WTC11 (cell line): ENCODE results near the gene TMIE. TPM values are rescaled to one million over a fixed set of nuclear protein-coding genes. Genes with fewer than 3 reads are reported as not detected.

ENCODE experiments used
- ATAC-seq: fragments of 200-7000 bp; cut with Tn5 transposase; 2 replicates; pipeline ENCODE4 v1.10.0; 2021; ENCODE audit warnings: mild to moderate bottlenecking, moderate library complexity
- CTCF ChIA-PET: fragments of 300-600 bp; sonication (Branson Sonifier 250); formaldehyde crosslinking; loops from one replicate; lab custom pipeline; 2021; ENCODE audit warnings: antibody characterized with exemption; lab: Charles Lee
- POLR2A ChIA-PET: fragments of 350-600 bp; sonication (Branson Sonifier 250); formaldehyde crosslinking; loops from one replicate; lab custom pipeline; 2021; ENCODE audit warnings: antibody characterized with exemption; lab: Charles Lee
- DNase-seq: peaks from one replicate; pipeline ENCODE4 v3.0.0; 2021; ENCODE audit warnings: low spot score
- H3K27ac Mint-ChIP-seq: 2 replicates; pipeline ENCODE4 v1.8.0; 2021; ENCODE audit warnings: mixed read lengths
- H3K27me3 Mint-ChIP-seq: 2 replicates; pipeline ENCODE4 v1.8.0; 2021; ENCODE audit warnings: low read depth, mild to moderate bottlenecking, moderate library complexity, mixed read lengths
- H3K36me3 Mint-ChIP-seq: 2 replicates; pipeline ENCODE4 v1.8.0; 2021; ENCODE audit warnings: mixed read lengths
- H3K4me1 Mint-ChIP-seq: 2 replicates; pipeline ENCODE4 v1.8.0; 2022; ENCODE audit warnings: mixed read lengths
- H3K4me3 Mint-ChIP-seq: 2 replicates; pipeline ENCODE4 v1.8.0; 2021; ENCODE audit warnings: mild to moderate bottlenecking, moderate library complexity, mixed read lengths
- H3K9me3 Mint-ChIP-seq: 2 replicates; pipeline ENCODE4 v1.8.0; 2021; ENCODE audit warnings: mixed read lengths
- AR ChIP-seq: fragments of 250-450 bp; sonication (Bioruptor Pico); IDR thresholded peaks from 2 replicates; pipeline ENCODE4 v1.9.0; 2021; ENCODE audit warnings: mild to moderate bottlenecking
- GTF2I ChIP-seq: fragments of 250-450 bp; sonication (Bioruptor Pico); conservative IDR thresholded peaks from 2 replicates; pipeline ENCODE4 v1.4.0; 2021; ENCODE audit warnings: mild to moderate bottlenecking
- HMGA2 ChIP-seq: fragments of 250-450 bp; sonication (Bioruptor Pico); IDR thresholded peaks from 2 replicates; pipeline ENCODE4 v1.4.0; 2021; ENCODE audit warnings: mild to moderate bottlenecking, moderate library complexity
- NFE2L1 ChIP-seq: sonication (generic); formaldehyde crosslinking; IDR thresholded peaks from 2 replicates; pipeline ENCODE4 v1.8.1; 2023; ENCODE audit warnings: missing genetic modification reagents
- OVOL2 ChIP-seq: fragments of 250-450 bp; sonication (Bioruptor Pico); IDR thresholded peaks from 2 replicates; pipeline ENCODE4 v1.9.0; 2021; ENCODE audit warnings: mild to moderate bottlenecking, borderline replicate concordance
- PREB ChIP-seq: sonication (generic); formaldehyde crosslinking; IDR thresholded peaks from 2 replicates; pipeline ENCODE4 v1.8.1; 2022; ENCODE audit warnings: mild to moderate bottlenecking, missing genetic modification reagents, moderate library complexity, borderline replicate concordance
- ZBTB21 ChIP-seq: sonication (generic); formaldehyde crosslinking; IDR thresholded peaks from 2 replicates; pipeline ENCODE4 v1.8.1; 2023; ENCODE audit warnings: mild to moderate bottlenecking, missing genetic modification reagents, borderline replicate concordance
- ZNF396 ChIP-seq: fragments of 250-450 bp; sonication (Bioruptor Pico); IDR thresholded peaks from 2 replicates; pipeline ENCODE4 v1.8.0; 2021; ENCODE audit warnings: mild to moderate bottlenecking, moderate library complexity, borderline replicate concordance
- total RNA-seq: library from RNA; stranded (reverse); gene quantifications from 3 replicates; pipeline ENCODE4 v1.2.3, GENCODE V29; 2021
- TF ChIP-seq, protein P1 (sequence below): sonication (generic); formaldehyde crosslinking; IDR thresholded peaks from 2 replicates; pipeline ENCODE4 v1.8.1; 2023; ENCODE audit warnings: mild to moderate bottlenecking, missing genetic modification reagents, borderline replicate concordance
- TF ChIP-seq, protein P2 (sequence below): fragments of 250-450 bp; sonication (Bioruptor Pico); IDR thresholded peaks from 2 replicates; pipeline ENCODE4 v1.9.0; 2021; ENCODE audit warnings: moderate library complexity, mild to moderate bottlenecking, inconsistent platforms, borderline replicate concordance
- TF ChIP-seq, protein P3 (sequence below): fragments of 200-600 bp; IDR thresholded peaks from 2 replicates; pipeline ENCODE4 v1.8.0; 2022; ENCODE audit warnings: antibody characterized with exemption
- TF ChIP-seq, protein P4 (sequence below): sonication (generic); formaldehyde crosslinking; IDR thresholded peaks from 2 replicates; pipeline ENCODE4 v1.8.0; 2022; ENCODE audit warnings: mild to moderate bottlenecking, missing genetic modification reagents
- TF ChIP-seq, protein P5 (sequence below): fragments of 250-450 bp; sonication (Bioruptor Pico); IDR thresholded peaks from 2 replicates; pipeline ENCODE4 v1.8.0; 2021; ENCODE audit warnings: mild to moderate bottlenecking
- TF ChIP-seq, protein P6 (sequence below): sonication (generic); formaldehyde crosslinking; conservative IDR thresholded peaks from 2 replicates; pipeline ENCODE4 v1.8.1; 2023; ENCODE audit warnings: mild to moderate bottlenecking, low read depth, missing genetic modification reagents, moderate library complexity

Gene TMIE
- total RNA-seq, 1 experiment from 2014 or later: 0.57 TPM

- TF ChIP-seq, protein P1, sequence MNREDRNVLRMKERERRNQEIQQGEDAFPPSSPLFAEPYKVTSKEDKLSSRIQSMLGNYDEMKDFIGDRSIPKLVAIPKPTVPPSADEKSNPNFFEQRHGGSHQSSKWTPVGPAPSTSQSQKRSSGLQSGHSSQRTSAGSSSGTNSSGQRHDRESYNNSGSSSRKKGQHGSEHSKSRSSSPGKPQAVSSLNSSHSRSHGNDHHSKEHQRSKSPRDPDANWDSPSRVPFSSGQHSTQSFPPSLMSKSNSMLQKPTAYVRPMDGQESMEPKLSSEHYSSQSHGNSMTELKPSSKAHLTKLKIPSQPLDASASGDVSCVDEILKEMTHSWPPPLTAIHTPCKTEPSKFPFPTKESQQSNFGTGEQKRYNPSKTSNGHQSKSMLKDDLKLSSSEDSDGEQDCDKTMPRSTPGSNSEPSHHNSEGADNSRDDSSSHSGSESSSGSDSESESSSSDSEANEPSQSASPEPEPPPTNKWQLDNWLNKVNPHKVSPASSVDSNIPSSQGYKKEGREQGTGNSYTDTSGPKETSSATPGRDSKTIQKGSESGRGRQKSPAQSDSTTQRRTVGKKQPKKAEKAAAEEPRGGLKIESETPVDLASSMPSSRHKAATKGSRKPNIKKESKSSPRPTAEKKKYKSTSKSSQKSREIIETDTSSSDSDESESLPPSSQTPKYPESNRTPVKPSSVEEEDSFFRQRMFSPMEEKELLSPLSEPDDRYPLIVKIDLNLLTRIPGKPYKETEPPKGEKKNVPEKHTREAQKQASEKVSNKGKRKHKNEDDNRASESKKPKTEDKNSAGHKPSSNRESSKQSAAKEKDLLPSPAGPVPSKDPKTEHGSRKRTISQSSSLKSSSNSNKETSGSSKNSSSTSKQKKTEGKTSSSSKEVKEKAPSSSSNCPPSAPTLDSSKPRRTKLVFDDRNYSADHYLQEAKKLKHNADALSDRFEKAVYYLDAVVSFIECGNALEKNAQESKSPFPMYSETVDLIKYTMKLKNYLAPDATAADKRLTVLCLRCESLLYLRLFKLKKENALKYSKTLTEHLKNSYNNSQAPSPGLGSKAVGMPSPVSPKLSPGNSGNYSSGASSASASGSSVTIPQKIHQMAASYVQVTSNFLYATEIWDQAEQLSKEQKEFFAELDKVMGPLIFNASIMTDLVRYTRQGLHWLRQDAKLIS: no peak
- TF ChIP-seq HMGA2 (CRISPR knock-in tag): no peak
- TF ChIP-seq, protein P2, sequence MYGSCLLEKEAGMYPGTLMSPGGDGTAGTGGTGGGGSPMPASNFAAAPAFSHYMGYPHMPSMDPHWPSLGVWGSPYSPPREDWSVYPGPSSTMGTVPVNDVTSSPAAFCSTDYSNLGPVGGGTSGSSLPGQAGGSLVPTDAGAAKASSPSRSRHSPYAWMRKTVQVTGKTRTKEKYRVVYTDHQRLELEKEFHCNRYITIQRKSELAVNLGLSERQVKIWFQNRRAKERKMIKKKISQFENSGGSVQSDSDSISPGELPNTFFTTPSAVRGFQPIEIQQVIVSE (CRISPR knock-in tag): no peak
- TF ChIP-seq NFE2L1 (CRISPR knock-in tag): no peak
- TF ChIP-seq OVOL2 (CRISPR knock-in tag): no peak
These were observed 36.0 kb upstream of the TMIE start (continued) for GRCh38 chr3:46664971-46665762.

GRCh38 chr3:46665763-46666452 is 35.3 kb upstream of the TMIE start:
- peaks cover 32% of the 10 kb centered on the region for H3K4me1 Mint-ChIP-seq
- ChIA-PET POLR2A (no interaction called here), CTCF (no interaction called here)
- H3K4me3 Mint-ChIP-seq: no peak overlapping the region
- H3K27me3 Mint-ChIP-seq: no peaks in the 10 kb centered on the region; the same call in 1 of the 2 replicates
- no peak overlapping the region for H3K27ac Mint-ChIP-seq
- no peaks in the 10 kb centered on the region for H3K9me3 Mint-ChIP-seq
- ATAC-seq: no peak
- H3K36me3 Mint-ChIP-seq: no peaks in the 10 kb centered on the region
- no peak for TF ChIP-seq PREB (CRISPR knock-in tag)
- TF ChIP-seq, protein P3, sequence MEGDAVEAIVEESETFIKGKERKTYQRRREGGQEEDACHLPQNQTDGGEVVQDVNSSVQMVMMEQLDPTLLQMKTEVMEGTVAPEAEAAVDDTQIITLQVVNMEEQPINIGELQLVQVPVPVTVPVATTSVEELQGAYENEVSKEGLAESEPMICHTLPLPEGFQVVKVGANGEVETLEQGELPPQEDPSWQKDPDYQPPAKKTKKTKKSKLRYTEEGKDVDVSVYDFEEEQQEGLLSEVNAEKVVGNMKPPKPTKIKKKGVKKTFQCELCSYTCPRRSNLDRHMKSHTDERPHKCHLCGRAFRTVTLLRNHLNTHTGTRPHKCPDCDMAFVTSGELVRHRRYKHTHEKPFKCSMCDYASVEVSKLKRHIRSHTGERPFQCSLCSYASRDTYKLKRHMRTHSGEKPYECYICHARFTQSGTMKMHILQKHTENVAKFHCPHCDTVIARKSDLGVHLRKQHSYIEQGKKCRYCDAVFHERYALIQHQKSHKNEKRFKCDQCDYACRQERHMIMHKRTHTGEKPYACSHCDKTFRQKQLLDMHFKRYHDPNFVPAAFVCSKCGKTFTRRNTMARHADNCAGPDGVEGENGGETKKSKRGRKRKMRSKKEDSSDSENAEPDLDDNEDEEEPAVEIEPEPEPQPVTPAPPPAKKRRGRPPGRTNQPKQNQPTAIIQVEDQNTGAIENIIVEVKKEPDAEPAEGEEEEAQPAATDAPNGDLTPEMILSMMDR: no peak
- TF ChIP-seq, protein P4, sequence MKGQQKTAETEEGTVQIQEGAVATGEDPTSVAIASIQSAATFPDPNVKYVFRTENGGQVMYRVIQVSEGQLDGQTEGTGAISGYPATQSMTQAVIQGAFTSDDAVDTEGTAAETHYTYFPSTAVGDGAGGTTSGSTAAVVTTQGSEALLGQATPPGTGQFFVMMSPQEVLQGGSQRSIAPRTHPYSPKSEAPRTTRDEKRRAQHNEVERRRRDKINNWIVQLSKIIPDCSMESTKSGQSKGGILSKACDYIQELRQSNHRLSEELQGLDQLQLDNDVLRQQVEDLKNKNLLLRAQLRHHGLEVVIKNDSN (CRISPR knock-in tag): no peak
- no peak for DNase-seq

DNA sequence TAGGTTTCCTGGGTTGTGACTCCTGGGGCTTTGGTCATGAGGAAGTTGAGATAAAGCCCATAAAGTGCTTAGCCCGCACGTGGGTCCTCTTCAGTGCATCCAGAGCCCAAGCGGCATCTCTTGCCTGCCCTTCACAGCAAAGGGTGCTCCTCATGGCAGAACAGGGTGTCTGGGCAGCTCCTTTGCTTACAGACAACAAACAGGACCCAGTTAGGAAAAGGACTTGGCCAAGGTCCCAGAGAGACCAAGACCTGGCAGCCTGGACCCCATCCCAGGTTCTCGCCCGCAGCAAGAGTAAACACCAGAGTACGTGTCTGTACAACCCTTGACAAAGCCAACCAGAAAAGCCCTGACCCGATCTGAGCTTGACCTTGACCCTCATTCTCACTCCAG is 34.7 kb upstream of the TMIE start:
- Mint-ChIP-seq H3K4me1 (peaks cover 26% of the 10 kb centered on the region), H3K36me3 (no peaks in the 10 kb centered on the region; the same call in 1 of the 2 replicates), H3K9me3 (no peaks in the 10 kb centered on the region), H3K27me3 (no peaks in the 10 kb centered on the region; the same call in 1 of the 2 replicates), H3K27ac (no peak overlapping the region), H3K4me3 (no peak overlapping the region)
- CTCF ChIA-PET: no interaction called here
- no peak for ATAC-seq
- POLR2A ChIA-PET: no interaction called here
- DNase-seq: no peak
- TF ChIP-seq, protein P5, sequence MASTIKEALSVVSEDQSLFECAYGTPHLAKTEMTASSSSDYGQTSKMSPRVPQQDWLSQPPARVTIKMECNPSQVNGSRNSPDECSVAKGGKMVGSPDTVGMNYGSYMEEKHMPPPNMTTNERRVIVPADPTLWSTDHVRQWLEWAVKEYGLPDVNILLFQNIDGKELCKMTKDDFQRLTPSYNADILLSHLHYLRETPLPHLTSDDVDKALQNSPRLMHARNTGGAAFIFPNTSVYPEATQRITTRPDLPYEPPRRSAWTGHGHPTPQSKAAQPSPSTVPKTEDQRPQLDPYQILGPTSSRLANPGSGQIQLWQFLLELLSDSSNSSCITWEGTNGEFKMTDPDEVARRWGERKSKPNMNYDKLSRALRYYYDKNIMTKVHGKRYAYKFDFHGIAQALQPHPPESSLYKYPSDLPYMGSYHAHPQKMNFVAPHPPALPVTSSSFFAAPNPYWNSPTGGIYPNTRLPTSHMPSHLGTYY (CRISPR knock-in tag): no peak
- TF ChIP-seq OVOL2 (CRISPR knock-in tag) (no peak), ZBTB21 (CRISPR knock-in tag) (no peak), AR (CRISPR knock-in tag) (no peak), GTF2I (CRISPR knock-in tag) (no peak), ZNF396 (CRISPR knock-in tag) (no peak)
- TF ChIP-seq, protein P6, sequence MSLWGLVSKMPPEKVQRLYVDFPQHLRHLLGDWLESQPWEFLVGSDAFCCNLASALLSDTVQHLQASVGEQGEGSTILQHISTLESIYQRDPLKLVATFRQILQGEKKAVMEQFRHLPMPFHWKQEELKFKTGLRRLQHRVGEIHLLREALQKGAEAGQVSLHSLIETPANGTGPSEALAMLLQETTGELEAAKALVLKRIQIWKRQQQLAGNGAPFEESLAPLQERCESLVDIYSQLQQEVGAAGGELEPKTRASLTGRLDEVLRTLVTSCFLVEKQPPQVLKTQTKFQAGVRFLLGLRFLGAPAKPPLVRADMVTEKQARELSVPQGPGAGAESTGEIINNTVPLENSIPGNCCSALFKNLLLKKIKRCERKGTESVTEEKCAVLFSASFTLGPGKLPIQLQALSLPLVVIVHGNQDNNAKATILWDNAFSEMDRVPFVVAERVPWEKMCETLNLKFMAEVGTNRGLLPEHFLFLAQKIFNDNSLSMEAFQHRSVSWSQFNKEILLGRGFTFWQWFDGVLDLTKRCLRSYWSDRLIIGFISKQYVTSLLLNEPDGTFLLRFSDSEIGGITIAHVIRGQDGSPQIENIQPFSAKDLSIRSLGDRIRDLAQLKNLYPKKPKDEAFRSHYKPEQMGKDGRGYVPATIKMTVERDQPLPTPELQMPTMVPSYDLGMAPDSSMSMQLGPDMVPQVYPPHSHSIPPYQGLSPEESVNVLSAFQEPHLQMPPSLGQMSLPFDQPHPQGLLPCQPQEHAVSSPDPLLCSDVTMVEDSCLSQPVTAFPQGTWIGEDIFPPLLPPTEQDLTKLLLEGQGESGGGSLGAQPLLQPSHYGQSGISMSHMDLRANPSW: no peak
